GM10847 (cell line): Measurements from ENCODE around the gene SPON2.

ENCODE experiments used
- POLR2A ChIP-seq: IDR thresholded peaks from 2 replicates; pipeline ENCODE4 v1.6.1; 2011; ENCODE audit not compliant: insufficient read length; ENCODE audit errors: extremely low read depth

The SPON2 gene

DNA sequence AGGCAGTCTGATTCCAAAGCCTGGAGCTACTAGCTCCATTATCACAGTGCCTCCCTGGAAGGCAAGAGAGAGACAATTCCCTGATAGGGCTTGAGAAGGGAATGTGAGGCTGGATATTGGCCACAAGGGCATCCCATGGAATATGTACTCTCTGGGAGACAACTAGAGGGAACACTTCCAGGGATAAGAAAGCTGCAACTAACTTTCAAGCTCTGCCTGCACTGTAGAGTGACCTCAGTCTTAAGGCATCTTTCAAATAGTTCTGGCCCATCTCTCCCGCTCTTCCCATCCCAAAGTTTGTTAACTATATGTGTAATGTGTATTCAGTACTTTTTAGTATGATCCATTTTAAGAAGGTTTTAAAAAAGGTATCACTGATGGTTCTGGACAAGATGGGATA is 45.9 kb downstream of the SPON2 start:
- no peak for TF ChIP-seq POLR2A

DNA sequence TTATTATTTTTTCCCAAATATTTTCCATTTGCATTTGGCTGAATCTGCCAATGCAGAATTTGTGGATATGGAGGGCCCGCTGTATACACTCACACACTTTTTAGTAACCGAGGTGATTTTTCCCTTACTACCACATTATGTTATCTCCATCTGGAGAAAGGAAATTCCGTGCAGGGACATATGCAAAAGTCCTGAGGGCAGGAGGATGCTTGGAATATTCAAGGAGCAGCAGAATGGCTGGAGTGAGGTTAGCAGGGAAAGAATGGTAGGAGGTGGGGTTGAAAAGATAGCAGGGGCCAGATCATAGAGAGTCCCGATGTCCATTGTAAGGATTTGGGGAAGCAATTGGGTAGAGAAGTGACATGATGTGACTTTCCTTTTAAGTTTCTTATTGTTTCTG is 47.6 kb downstream of the SPON2 start:
- no peak for TF ChIP-seq POLR2A

DNA sequence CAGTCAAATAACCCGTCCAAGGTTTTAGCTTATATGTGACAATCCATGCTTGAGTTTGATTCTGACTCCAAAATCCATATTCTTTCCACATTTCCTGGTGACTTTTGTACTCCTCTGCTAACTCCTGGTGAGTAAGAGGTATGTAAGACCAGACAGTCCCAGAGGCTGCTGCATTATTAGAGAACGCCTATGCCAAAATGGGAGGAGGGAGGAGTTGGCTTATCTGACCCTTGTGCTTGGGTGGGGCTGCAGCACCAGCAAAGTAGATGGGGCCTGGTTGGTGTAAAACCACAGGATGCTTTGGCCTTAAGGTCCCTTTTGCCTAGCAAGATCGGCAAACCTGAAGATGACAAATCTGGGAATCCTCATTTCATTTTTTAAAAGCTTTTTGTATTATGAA is 49.9 kb downstream of the SPON2 start:
- no peak for TF ChIP-seq POLR2A
